Esophagus squamous epithelium (tissue), 5 donors: ENCODE results near the gene STK35. TPM values are rescaled to one million over a fixed set of nuclear protein-coding genes. Genes with fewer than 3 reads are reported as not detected.

Source experiments
- DNase-seq: peaks from one replicate; lab custom pipeline; 2025; lab: John Stamatoyannopoulos, UW
- H3K27ac ChIP-seq, 4 donors: fragments of 200-600 bp; sonication (generic); one replicate each; pipeline ENCODE4 v1.5.1; 2016 to 2019; ENCODE audit warnings: mild to moderate bottlenecking in 1 of 4
- H3K27me3 ChIP-seq, 4 donors: fragments of 200-600 bp; sonication (generic); 1 replicate in 3 of 4; 2 replicates in 1 of 4; pipeline versions ENCODE4 v1.5.1 to v1.6.0; 2017 to 2021; ENCODE audit warnings: antibody characterized with exemption in 1 of 4
- H3K36me3 ChIP-seq, 3 donors: fragments of 200-600 bp; sonication (generic); one replicate each; pipeline ENCODE4 v1.5.1; 2016 to 2019
- H3K4me1 ChIP-seq, 3 donors: fragments of 200-600 bp; sonication (generic); one replicate each; pipeline ENCODE4 v1.5.1; 2017 to 2019
- H3K4me3 ChIP-seq, 4 donors: fragments of 200-600 bp; sonication (generic); 1 replicate in 3 of 4; 2 replicates in 1 of 4; pipeline ENCODE4 v1.5.1; 2016 to 2019; ENCODE audit warnings: mild to moderate bottlenecking in 2 of 4, moderate library complexity in 1 of 4
- H3K9me3 ChIP-seq, 3 donors: fragments of 200-600 bp; sonication (generic); one replicate each; pipeline ENCODE4 v1.5.1; 2016 to 2019
- CTCF ChIP-seq, 6 experiments: fragments of 450-650 bp in 4 of 6; fragments of 200-600 bp in 2 of 6; sonication (generic) in 2 of 6; IDR thresholded peaks; one replicate each; pipeline ENCODE4 v1.5.1; 2016 to 2019; ENCODE audit warnings: antibody characterized with exemption in 6 of 6, mild to moderate bottlenecking in 4 of 6, moderate library complexity in 4 of 6
- POLR2A ChIP-seq, 4 donors: fragments of 450-650 bp; IDR thresholded peaks; one replicate each; pipeline ENCODE4 v1.6.1; 2017; ENCODE audit warnings: antibody characterized with exemption in 4 of 4, mild to moderate bottlenecking in 4 of 4, moderate library complexity in 3 of 4
- WGBS, 2 donors: methylation state at CpG; one replicate each; pipeline ENCODE4 v1.1.5; 2018; 5-methylcytosine and 5-hydroxymethylcytosine counted together
- intact Hi-C: fragments of 100-400 bp; cut with DNase I; formaldehyde crosslinking; loops from one replicate; pipeline ENCODE4 v1.15.0; 2022
- total RNA-seq, 4 donors: library from RNA; depleted of rRNA; stranded (reverse); fragments of >200 nt; gene quantifications; one replicate each; pipeline ENCODE4 v1.1.0, GENCODE V29; 2016
- donor health status: DM: yes; HTN: yes; CAD: no.

The STK35 gene
- total RNA-seq, 4 donors from 2014 or later = 20.8 to 31.1 (median 26.1) TPM

GRCh38 chr20:2086177-2086979 is 15.2 kb upstream of the STK35 start:
- 50 to 55% methylated on average over 11 of the region's 11 CpGs for WGBS, 2 donors
- intact Hi-C loops = no loop called here
- Histone ChIP-seq H3K4me1 (no peaks in the 10 kb centered on the region), H3K9me3 (no peaks in the 10 kb centered on the region), H3K36me3 (no peaks in the 10 kb centered on the region), H3K27ac (no peak overlapping the region), H3K4me3 (no peak overlapping the region), H3K27me3 (peaks cover 0 to 51% (median 0%) of the 10 kb centered on the region in 4 donors)
- no peak for DNase-seq
- TF ChIP-seq CTCF (IDR thresholded peaks at IDR 0.05) (peak in 1 of 6 experiments; percentile 12), POLR2A (IDR thresholded peaks at IDR 0.05) (no peak)

GRCh38 chr20:2086980-2087377 is 14.6 kb upstream of the STK35 start:
- no peak overlapping the region for H3K27ac ChIP-seq
- TF ChIP-seq CTCF (IDR thresholded peaks at IDR 0.05) (peak in 1 of 6 experiments; percentile 2), POLR2A (IDR thresholded peaks at IDR 0.05) (no peak)
- H3K4me3 ChIP-seq = no peak overlapping the region
- 45 to 52% methylated on average over 2 of the region's 2 CpGs for WGBS, 2 donors
- H3K9me3 ChIP-seq = no peaks in the 10 kb centered on the region
- H3K36me3 ChIP-seq = no peaks in the 10 kb centered on the region
- H3K27me3 ChIP-seq = peaks cover 0 to 53% (median 0%) of the 10 kb centered on the region in 4 donors
- H3K4me1 ChIP-seq = no peaks in the 10 kb centered on the region
- no peak for DNase-seq
- intact Hi-C loops = no loop called here

GRCh38 chr20:2088891-2089290 is 12.7 kb upstream of the STK35 start:
- Histone ChIP-seq H3K9me3 (no peaks in the 10 kb centered on the region), H3K27me3 (peaks cover 0 to 65% (median 0%) of the 10 kb centered on the region in 4 donors), H3K27ac (no peak overlapping the region), H3K4me1 (no peaks in the 10 kb centered on the region), H3K4me3 (no peak overlapping the region), H3K36me3 (no peaks in the 10 kb centered on the region)
- 25 to 27% methylated on average over 2 of the region's 2 CpGs for WGBS, 2 donors
- TF ChIP-seq POLR2A (IDR thresholded peaks at IDR 0.05) (no peak), CTCF (IDR thresholded peaks at IDR 0.05) (no peak)
- no peak for DNase-seq
- intact Hi-C loops = no loop called here

GRCh38 chr20:2089447-2089846 is 12.2 kb upstream of the STK35 start:
- intact Hi-C loops = no loop called here
- TF ChIP-seq POLR2A (IDR thresholded peaks at IDR 0.05) (no peak), CTCF (IDR thresholded peaks at IDR 0.05) (no peak)
- H3K9me3 ChIP-seq = no peaks in the 10 kb centered on the region
- H3K36me3 ChIP-seq = no peaks in the 10 kb centered on the region
- H3K4me3 ChIP-seq = no peak overlapping the region
- no peak overlapping the region for H3K27ac ChIP-seq
- H3K27me3 ChIP-seq = peaks cover 0 to 66% (median 0%) of the 10 kb centered on the region in 4 donors
- no peak for DNase-seq
- WGBS, 2 donors = 49 to 67% methylated on average over 3 to 5 of the region's 5 CpGs
- no peaks in the 10 kb centered on the region for H3K4me1 ChIP-seq

- H3K9me3 ChIP-seq = no peaks in the 10 kb centered on the region
- H3K27me3 ChIP-seq = peaks cover 0 to 60% (median 0%) of the 10 kb centered on the region in 4 donors
- 46 to 50% methylated on average over 4 of the region's 4 CpGs for WGBS, 2 donors
- H3K36me3 ChIP-seq = no peaks in the 10 kb centered on the region
- TF ChIP-seq CTCF (IDR thresholded peaks at IDR 0.05) (peak in 5 of 6 experiments; percentile 16 to 49 (median 32)), POLR2A (IDR thresholded peaks at IDR 0.05) (no peak)
- no peaks in the 10 kb centered on the region for H3K4me1 ChIP-seq
- no peak overlapping the region for H3K4me3 ChIP-seq
- no peak overlapping the region for H3K27ac ChIP-seq
- no peak for DNase-seq
- intact Hi-C loops = no loop called here
Observed at GRCh38 chr20:2093159-2093781, 8.4 kb upstream of the STK35 start.
